Right kidney (tissue), 1 donor: Measurements from ENCODE around the gene CNN3.
"Not testable (repeated sequence)": the region's sequence is repeated elsewhere in the genome, so short reads cannot be mapped to it uniquely, and the experiment has no call there.

Experiments used
- DNase-seq: peaks from one replicate; pipeline ENCODE4 v3.0.0-alpha.2; 2016

Gene CNN3

DNA sequence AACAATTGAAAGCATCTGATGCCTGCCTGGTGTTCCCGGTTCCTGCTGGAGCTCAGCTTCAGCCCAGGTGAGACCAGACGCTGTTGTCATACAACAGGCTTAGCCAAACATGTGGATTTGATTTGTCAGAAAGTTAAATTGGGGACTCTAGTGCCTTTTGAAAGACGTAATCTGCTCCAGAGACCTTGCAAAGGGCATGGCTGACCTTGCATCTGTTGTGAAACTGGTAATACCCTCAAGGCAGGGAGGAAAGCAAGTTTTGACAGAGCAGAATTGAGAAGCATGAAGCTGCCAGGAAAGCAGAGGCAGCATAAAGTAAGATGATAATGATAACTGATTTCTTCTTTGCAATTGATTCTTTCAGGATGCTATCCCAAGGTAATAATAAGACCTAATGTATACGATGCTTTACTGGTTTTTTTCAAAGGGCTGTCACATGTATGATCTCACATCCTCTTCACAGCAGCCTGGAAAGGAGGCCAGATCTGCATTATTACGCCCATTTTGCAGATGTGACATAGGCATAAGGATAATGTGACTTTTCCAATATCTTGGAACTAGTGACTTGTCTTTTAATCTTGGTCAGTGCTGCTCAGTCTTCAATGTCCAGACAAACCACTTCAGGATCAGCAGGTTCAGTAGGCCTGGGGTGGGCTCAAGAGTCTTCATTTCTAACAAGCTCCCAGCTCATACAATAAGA, 24.7 kb upstream of the CNN3 start:
- DNase-seq: no peak

DNA sequence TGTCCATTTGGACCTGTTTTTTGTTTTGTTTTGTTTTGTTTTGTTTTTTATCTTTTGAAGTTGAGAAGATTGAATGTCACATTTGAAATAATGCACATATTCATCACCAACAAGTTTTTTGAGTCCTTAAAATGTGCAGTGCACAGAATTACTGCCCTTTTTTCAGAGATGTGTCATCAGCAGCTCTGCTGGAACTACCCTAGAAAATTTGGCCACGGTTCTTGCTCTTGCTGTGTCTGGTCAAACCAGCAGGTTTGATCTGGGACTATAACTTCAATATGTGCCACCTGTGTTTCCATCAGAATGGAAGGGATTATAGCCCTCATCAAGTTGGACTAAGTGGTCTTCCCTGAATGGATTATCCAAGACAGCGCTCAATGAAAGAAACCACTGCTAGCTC, 24.1 kb upstream of the CNN3 start:
- no peak for DNase-seq

GRCh38 chr1:94949681-94950661, 23.1 kb upstream of the CNN3 start:
- no peak for DNase-seq

DNA sequence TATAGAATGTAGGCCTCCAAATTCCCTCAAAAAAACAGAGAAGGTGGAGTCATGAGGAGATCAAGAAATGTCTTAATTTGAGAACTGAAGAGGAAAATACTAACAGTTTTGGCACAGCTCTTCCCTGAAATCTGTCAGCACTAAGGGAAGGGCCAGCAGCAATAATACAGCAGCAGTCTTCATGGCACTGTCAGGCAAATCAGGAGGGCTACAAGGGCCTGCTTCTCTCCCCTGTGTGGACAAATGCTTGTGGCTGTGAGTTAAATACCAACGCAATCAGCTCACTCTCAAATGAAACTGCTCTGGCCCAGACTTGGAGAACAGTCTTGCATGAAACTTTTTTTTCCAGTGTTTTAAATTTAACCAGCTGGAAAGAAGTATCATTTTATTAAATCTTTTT, 20.5 kb upstream of the CNN3 start:
- DNase-seq: no peak

GRCh38 chr1:94946886-94947285, 20.0 kb upstream of the CNN3 start:
- no peak for DNase-seq

GRCh38 chr1:94942171-94943128, 15.5 kb upstream of the CNN3 start:
- no peak for DNase-seq

DNA sequence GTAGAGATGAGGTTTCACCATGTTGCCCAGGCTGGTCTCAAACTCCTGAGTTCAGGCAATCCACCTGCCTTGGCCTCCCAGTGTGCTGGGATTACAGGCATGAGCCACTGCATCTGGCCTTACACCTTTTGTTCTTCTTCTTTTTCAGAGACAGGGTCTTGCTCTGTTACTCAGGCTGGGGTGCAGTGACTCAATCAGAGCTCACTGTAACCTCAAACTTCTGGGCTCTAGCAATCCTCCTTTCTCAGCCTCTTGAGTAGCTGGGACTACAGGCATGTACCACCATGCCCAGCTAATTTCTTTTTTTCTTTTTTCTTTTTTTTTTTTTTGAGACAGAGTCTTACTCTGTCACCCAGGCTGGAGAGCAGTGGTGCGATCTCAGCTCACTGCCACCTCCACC, 14.6 kb upstream of the CNN3 start:
- DNase-seq: not testable (repeated sequence)

- DNase-seq: no peak
These were observed 13.8 kb upstream of the CNN3 start for GRCh38 chr1:94940738-94941137.

- no peak for DNase-seq
These were observed 10.9 kb upstream of the CNN3 start for GRCh38 chr1:94937820-94938219.

DNA sequence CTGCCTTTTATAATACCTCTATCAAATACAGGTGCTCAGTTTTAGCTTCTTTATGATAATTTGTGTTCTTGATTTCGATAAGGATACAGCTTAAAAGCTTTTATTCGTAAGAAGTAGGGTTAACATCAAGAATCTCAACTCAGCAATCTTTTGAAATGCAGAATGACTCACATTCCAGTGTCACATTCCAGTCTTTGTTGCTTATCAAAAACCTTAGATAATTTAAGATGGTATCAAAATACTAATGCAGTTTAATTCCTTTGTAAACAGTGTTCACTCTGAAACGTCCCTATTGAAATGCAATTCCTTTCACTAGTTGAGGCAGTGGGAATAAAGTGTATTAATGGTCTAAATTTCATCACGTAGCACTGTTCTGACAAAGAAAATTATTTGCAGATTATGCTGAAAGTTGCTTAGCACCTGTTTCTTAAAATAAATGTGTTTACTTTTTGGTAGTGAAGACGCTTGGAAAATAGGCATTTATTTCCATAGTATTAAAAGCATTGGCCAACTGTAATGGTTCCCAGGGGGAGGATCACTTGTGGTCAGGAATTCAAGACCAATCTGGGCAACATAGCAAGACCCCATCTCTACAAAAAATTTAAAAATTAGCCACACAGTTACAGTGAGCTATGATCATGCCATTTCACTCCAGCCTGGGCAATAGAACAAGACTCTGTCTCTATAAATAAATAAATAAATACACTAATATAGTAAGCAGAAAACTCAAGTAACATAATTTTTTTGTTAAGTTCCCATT, 10.1 kb upstream of the CNN3 start:
- no peak for DNase-seq

DNA sequence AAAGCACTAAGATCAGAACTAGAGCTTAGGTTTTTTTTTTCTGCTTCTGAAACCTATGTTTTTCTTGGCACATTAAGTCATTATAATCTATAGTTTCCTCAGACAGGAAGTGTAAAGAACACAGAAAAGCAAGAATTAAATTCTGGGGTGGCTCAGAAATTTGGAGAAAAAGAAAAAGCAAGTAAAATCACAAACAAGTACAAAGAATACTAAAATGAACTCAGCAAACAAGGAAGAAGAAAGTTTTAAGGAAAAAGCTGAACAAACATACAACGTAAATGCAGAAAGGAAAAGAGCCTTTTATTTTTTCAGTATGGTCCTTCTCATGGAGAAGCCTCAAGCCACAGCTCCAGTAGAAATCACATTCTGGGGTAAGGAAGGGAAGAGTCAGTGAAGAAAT, 8.6 kb upstream of the CNN3 start:
- DNase-seq: no peak

DNA sequence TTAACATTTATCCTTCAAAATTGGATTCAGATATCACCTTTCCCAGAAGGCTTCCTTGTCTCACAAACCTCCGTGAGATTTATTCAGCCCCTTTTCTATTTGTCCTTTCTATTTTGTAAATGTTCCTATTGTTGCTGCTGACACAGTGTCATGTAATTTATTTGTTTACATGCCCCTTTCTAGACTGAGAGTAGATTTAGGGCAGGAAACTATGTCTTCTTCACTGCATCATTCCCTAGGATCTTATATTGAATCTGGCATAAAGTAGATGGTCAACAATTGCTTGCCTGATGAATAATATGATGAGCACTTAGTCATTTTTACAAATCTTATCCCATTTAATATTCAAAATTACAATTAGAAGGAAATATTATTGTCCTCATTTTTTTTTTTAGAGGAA, 8.1 kb upstream of the CNN3 start:
- no peak for DNase-seq

DNA sequence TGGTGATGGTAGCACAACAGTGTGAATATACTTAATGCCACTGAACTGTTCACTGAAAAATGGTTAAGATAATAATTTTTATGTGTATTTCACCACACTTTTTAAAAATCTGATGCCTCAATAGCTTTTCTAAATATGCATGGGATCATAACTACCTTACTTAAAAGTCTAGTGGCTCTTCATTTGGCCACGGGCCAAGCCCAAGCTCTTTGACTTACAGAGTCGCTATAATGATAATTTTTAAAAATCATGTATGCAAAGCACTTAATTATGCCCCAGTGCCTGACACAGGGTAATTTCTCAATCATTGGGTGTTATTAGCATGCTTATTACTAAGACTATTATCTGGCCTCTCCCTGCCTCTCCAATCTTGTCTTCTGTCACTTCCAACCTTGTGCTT, 7.6 kb upstream of the CNN3 start:
- DNase-seq: no peak

DNA sequence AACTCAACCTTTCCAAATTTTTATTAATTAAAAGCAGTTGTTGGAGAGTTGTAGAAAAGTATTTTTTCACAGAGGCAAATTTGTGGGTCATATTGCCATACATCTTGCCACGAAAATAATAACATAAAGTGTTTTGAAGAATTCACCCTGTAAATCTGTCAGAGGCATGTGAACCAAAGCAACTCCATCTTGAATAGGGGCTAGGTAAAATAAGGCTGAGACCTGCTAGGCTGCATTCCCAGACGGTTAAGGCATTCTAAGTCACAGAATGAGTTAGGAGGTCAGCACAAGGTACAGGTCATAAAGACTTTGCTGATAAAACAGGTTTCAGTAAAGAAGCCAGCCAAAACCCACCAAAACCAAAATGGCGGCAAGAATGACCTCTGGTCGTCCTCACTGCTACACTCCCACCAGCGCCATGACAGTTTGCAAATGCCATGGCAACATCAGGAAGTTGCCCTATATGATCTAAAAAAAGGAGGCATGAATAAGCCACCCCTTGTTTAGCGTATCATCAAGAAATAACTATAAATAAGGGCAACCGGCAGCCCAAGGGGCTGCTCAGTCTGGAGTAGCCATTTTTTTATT, 4.4 kb upstream of the CNN3 start:
- no peak for DNase-seq

DNA sequence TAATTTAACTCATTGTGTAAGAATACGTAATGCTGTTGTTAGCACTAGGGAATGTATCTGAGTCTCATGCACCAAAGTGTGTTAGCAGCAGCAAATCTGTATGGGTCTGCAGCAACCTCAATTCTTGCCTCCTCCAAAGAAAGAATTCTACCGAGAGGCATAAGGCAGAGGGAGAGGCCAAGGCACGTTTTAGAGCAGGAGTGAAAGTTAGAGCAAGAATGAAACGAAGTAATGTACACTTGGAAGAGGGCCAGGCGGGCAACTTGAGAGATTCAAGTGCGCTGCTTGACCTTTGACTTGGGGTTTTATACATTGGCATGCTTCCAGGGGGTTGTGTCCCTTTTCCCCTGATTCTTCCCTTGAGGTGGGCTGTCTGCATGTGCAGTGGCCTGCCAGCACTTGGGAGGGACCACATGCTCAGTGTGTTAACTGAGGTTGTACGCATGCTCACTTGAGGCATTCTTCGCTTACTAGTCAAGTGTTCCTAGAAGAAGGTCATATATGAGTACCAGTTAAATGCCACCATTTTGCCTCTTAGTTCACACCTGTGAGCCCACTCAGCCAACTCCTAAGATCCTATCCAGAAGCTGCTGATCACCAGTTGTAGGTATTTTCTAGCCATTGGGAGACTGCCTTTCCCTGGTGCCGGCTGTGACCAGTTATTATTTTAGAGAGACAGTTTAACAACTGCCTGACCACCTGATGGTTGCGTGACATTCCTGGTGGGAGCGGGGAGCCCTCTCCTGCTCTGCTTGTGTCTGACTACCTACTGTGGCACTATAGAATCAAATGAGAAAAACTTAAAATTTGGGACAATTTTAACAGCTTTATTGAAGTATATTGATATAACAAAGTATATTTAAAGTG, 2.7 kb upstream of the CNN3 start:
- no peak for DNase-seq

GRCh38 chr1:94928293-94928939, 1.5 kb upstream of the CNN3 start:
- no peak for DNase-seq

GRCh38 chr1:94927405-94928175, 680 bp upstream of the CNN3 start:
- DNase-seq: peak; percentile 95

- DNase-seq: peak; percentile 97
These were observed 590 bp downstream of the CNN3 start for GRCh38 chr1:94926126-94926914.
